HG03469 (cell line): ENCODE data around the gene TGFB1.
"Not testable (repeated sequence)": the region's sequence is repeated elsewhere in the genome, so short reads cannot be mapped to it uniquely, and the experiment has no call there.

Experiments
- ATAC-seq: cut with Tn5 transposase; IDR thresholded peaks from one replicate; pipeline ENCODE4 v1.9.1; 2021; ENCODE audit warnings: mild to moderate bottlenecking, moderate library complexity, moderate number of reproducible peaks; ENCODE audit not compliant: unreplicated experiment

TGFB1 gene

DNA sequence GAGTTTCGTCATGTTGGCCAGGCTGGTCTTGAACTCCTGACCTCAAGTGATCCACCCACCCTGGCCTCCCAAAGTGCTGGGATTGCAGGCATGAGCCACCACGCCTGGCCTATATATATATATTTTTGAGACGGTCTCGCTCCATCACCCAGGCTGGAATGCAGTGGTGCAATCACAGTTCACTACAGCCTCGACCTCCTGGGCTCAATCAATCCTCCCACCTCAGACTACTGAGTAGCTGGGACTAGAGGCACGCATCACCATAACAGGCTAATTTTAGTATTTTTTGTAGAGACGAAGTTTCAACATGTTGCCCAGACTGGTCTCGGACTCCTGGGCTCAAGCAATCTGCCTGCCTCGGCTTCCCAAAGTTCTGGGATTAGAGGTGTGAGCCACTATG lies 6.8 kb downstream of the TGFB1 start:
- not testable (repeated sequence) for ATAC-seq

DNA sequence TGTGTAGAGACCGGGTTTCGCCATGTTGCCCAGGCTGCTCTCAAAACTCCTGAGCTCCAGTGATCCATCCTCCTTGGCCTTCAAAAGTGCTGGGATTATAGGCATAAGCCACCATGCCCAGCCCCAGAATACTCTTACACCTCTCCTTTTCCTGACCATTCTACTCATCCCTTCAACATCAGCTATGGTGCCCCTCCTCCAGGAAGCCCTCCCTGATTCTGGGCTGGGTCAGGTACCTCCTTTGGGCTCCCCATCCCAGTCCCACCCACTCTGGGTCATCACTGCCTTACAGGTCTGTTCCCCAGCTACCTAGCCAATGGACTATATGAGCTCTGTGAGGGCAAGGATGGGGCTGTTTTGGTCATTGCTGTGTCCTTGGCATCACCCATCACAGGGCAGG lies 9.6 kb downstream of the TGFB1 start:
- no peak for ATAC-seq

DNA sequence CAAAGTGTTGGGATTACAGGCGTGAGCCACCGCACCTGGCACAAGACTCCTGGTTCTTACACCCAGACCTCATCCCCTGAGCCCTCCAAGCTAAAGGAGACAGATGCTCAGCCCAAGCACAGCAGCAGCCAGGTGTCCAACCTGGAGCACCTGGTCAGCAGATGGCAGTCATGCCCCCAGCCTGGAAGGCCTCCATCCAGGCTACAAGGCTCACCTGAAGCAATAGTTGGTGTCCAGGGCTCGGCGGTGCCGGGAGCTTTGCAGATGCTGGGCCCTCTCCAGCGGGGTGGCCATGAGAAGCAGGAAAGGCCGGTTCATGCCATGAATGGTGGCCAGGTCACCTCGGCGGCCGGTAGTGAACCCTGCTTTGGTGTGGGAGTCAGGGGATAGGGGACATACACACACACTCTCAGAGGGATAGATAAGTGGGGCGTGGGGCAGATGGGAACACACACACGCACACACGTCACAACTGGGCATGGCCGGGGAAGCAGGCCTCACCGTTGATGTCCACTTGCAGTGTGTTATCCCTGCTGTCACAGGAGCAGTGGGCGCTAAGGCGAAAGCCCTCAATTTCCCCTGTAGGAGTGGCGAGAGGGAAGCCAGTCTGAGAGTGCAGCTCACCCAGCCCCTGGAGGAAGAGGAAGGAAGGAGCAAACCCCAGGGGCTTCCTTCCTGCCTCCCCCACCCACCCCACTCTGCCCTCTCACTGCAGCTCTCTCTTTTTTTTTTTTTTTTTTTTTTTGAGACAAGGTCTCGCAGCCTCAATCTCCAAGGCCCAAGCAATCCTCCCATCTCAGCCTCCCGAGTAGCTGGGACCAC lies 11.8 kb downstream of the TGFB1 start:
- ATAC-seq = no peak

DNA sequence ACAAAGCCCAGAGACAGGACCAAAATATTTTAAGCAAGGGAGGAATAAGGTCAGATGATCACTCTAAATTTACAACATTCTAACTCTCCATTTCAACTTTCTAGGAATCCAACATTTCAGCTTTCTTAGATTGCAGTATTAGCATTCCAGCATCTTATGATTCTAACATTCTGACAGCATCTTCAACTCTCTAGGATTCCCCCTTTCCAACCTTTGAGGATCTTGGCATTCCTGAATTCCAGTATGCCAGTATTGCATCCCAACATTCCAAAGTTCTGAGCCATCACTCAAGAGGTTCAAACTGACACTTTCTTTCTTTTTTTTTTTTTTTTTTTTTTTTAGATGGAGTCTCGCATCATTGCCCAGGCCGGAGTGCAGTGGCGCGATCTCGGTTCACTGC lies 13.8 kb downstream of the TGFB1 start:
- ATAC-seq = no peak

DNA sequence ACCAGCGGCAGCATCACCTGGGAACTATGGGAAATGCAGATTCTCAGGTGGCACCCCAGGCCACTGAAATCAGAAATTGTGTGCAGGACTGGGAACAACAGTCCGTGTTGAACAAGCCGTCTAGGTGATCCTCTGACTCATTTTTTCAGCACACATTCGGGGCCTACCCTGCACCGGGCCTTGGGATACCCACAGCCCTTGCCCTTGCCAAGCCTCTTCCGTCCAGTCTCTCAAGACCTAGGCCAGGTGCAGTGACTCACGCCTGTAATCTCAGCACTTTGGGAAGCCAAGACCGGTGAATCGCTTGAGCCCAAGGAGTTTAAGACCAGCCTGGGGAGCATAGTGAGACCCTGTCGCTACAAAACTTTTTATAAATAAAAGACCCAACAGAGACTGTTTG lies 18.3 kb downstream of the TGFB1 start:
- ATAC-seq = no peak

DNA sequence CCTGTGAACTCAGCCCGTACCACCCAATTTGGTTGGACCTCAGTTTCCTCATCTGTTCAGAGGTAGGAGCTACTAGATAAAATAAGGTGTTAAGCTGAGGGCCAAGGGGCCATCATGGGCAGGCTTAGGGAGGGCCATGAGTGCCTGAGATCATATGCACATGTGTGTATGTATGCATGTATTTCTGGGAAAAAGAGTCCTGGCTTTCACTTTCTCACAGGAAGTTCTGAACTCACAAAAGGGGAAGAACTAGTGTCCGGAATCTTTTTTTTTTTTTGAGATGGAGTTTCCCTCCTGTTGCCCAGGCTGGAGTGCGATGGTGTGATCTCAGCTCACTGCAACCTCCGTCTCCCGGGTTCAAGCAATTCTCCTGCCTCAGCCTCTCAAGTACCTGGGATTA lies 18.9 kb downstream of the TGFB1 start:
- ATAC-seq = no peak

DNA sequence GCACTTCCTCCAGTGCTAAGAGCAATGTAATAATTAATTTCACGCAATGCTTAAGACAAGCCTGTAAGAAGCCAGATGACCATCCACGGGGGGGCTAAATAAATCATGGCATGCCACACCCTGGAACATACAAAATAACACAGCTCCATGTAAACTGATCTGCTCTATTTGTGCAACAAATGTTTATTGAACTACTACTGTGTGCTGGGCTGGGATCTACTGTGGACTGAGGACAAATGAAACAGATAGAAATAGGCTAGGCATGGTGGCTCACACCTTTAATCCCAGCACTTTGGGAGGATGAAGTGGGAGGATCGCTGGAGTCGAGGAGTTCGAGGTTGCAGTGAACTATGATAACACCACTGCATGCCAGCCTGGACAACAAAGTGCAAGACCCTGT lies 21.3 kb downstream of the TGFB1 start:
- no peak for ATAC-seq

DNA sequence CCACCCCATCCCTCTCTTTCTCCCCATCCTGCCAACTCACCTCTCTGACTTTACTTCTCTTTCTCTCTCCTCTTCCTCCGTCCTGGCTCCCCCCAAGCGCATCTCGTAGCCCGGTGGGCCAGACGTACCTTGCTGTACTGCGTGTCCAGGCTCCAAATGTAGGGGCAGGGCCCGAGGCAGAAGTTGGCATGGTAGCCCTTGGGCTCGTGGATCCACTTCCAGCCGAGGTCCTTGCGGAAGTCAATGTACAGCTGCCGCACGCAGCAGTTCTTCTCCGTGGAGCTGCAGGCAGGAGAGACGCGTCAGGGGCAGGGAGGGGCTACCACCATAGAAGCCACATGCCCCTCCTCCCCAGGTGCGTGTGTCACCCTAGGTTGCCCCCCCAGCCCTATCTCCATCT lies 21.7 kb downstream of the TGFB1 start:
- no peak for ATAC-seq

DNA sequence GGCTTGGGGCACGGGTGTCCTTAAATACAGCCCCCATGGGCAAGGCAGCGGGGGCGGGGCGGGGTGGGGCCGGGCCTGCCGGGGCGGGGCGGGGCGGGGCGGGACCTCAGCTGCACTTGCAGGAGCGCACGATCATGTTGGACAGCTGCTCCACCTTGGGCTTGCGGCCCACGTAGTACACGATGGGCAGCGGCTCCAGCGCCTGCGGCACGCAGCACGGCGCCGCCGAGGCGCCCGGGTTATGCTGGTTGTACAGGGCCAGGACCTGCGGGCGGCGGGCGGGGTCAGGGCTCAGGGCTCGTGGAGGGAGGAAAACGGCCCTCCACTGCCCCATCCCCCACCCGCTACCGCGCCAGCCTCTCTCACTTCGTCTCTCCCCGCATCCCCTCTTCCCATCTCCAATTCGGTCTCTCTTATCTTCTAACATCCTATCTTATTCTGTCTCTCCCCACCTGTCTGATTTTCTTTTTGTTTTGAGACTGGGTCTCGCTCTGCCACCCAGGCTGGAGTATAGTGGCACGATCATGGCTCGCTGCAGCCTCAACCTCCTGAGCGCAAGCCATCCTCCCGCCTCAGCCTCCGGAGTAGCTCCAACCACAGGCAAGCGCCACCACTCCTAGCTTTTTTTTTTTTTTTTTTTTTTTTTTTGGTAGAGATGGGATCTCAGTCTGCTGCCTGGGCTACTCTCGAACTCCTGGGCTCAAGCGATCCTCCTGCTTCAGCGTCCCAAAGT lies 22.6 kb downstream of the TGFB1 start:
- no peak for ATAC-seq

DNA sequence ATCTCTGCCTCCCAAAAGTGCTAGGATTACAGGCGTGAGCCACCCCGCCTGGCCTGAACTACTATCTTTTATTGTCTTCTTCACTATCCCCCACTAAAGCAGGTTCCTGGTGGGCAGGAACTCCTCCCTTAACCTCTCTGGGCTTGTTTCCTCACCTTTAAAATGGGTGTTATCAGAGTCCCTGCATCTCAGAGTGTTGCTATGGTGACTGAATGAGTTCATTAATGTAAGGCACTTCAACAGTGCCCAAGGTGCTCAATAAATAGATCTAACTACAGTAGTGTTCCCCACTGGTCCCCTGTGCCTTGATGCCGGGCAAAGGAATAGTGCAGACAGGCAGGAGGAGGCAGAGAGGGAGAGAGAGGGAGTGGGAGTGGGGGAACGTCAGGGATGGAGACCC lies 23.2 kb downstream of the TGFB1 start:
- ATAC-seq = no peak

DNA sequence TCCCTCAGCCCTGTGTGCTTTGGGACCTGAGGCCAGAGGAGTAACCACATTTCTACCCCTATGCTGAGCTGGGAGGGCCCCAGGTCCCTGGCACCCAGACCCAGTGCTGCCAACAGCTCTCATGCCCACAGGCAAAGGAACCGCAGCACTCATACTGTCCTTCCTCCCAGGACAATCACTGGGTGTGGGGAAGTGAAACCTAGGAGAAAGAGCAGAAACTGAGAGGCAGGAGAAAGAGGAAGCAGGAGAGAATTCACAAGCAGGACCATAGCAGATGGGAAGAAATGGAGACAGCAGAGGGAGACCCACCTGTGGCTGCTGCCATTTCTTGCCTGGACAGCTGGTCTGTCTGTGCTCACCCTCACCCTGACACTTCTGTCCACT lies 24.9 kb downstream of the TGFB1 start:
- no peak for ATAC-seq

DNA sequence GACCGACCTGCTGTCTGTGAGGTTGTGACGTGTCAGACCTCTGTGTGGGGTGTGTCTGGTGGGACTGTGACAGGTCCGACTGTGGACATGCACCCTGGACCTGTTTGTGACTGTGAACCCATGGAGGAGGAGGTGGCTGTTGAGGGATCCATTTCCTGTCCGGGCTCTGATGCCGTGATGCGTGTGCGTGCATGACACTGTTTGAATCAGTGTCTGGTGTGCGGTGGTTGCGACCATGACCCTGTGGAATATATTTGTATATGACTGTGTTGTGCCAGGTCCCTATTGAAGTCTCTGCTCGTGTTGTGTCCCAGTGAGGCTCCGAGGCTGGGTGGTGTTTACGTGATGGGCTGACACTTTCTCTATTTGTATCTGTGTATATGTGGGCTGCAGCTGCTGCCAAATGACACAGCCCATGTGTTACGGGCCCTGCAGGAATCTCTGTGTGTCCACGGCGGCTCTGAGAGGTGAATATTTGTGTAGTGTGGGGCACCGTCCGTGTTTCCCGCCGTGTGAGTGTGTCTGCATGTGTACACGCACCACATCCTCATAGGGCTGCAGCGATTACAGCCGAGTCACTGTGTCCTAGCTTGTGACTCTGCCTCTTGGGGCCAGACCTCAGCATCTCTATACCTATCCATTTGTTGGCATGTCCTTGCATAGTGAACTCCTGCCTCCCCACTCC lies 25.4 kb downstream of the TGFB1 start:
- no peak for ATAC-seq

DNA sequence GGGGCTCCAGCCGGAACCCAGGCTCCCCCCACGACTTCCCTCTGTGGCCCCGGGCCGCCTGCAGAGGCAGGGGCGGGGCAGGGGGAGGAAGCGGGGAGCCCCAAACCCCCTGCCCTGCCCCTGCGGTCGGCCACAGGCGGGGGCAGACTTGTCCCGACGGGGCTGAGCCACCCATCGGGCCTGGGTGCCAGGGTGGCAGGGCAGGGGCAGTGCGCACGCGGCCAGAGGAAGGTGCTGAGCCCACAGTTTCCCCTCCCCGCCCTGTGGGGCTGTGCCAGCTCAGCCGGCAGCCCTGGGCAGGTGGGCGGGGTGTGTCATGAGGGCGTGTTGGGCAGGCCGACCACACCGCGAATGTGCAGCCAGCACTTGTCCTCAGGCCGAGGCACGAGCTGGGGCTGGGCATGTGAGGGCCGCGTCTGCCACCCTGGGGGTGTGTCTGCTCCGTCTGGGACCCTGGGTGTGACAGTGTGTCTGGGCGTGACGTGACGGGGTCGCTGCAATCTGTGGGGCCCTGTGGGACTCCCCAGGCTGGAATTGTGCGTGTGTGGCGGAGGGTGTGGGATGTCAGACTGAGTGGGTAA lies 26.1 kb downstream of the TGFB1 start:
- ATAC-seq = no peak

DNA sequence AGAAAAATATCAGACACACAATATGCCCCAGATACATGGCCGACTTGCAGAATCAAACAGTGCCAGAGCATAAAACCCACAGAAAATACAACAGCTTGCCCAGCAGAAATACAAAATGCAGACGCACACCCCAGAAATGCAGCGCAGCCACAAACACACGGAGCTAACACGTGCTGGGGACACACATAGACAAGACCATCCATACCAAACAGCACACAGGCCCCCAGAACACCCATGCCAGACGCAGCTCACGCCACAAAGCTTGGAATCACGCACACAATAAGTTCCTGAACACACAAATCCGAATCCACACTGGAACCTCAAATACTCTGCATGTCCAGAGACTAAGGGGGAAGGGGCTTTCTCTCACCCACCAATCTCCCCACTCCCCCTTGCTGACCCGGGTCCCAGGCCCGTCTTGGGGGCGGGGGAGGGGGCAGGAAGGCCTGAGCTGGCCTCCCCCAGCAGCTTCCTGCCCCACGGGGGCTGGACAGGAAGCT lies 26.6 kb downstream of the TGFB1 start:
- no peak for ATAC-seq

DNA sequence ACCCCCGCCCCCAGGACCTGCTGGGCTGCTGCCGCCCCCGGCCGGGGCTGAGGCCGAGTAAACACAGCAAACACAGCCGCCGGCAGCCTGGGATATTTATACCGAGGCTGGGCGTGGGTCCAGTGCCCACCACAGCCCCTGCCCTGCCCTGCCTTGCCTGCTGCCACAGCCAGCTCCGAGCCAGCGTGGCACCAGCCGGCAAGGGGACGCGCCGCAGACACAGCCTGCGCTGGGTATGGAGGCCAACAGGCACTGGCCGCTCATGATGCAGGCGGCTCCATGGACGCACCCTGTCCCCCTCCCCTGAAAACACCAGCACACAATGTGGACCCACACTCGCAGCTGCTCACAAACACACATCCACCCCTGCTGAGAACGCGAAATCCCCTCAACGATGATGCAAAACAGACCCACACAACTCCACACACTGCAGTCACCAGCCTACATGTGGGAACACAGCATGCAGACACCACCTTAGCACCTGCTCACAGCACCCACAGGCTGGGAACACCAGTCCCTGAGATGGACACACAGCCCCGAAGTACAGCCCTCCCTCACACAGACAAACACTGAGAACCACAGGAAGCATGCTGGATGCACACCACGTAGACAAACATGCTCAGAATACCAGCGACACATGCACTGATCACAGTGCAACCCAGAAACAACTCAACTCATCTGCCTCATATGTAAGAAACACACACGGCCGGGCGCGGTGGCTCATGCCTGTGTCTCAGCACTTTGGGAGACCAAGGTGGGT lies 27.6 kb downstream of the TGFB1 start:
- no peak for ATAC-seq

DNA sequence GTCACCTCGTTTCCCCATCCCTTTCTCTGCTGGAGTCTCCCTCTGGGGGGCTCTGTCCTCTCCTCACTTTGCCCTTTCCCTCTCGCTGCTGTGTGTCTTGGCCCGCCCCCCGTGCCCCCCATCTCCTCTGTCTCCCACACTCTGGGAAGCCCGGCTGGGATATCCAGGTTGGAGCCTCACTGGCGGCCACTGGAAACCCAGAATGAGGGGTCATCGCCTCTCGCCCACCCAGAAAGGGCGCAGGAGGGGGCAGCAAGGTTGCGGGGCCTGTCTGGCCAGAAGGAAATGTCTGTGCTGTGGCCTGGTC lies 28.1 kb downstream of the TGFB1 start:
- ATAC-seq = no peak

DNA sequence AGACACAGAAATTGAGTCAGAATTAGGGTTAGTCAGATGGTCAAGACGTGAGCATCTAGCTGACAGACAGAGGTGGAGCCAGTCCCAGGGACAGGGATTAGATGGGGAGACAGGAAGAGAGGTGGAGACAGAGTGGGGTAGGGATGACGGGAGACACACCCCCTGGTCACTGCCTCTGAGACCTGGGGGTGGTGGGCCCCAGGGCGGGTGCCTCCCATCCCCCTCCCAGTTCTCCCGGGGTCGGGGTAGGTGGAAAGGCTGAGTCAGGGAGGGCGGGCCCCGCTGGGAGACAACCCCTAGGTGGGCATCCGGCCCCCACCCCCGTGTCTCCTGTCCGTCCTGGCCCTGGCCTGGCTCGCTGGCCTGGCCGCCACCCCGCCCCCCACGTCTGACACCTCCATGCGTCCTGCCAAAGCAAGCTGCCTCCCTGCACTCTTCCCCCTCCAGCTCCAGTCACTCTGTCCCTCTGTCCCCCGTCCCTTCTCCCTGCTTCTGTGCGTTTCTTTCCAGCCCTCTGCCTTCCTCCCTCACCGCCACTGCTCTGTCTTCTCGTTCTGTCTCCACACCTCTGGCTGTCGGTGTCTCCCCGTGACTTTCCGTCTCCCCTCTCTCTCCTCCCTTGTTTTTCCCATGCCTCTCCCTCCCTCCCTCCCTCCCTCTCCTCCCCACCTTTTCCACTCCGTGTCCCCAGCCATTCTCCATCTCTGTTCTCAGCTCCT lies 28.6 kb downstream of the TGFB1 start:
- ATAC-seq = no peak

DNA sequence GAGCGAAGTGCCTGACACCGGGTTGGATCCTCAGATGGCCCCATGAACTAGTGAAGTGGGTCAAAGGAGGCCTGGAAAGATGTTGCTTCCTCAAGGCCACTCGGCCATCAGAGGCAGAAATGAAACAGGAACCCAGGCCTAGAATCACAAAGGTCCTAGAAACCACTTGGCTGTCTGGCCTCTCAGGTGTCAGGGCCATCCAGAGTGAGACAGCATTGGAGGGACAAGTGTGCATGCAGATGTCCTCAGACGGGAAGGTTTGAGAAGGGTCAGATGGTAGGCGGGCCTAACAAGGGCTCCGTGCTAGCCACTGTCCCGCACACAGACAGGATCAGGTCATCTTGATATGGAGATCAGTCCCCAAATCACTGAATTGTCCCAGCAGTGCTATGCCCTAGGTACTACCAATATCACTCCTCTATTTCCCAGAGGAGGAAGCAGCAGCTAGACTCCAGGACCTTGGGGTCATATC lies 29.5 kb downstream of the TGFB1 start:
- ATAC-seq = no peak

DNA sequence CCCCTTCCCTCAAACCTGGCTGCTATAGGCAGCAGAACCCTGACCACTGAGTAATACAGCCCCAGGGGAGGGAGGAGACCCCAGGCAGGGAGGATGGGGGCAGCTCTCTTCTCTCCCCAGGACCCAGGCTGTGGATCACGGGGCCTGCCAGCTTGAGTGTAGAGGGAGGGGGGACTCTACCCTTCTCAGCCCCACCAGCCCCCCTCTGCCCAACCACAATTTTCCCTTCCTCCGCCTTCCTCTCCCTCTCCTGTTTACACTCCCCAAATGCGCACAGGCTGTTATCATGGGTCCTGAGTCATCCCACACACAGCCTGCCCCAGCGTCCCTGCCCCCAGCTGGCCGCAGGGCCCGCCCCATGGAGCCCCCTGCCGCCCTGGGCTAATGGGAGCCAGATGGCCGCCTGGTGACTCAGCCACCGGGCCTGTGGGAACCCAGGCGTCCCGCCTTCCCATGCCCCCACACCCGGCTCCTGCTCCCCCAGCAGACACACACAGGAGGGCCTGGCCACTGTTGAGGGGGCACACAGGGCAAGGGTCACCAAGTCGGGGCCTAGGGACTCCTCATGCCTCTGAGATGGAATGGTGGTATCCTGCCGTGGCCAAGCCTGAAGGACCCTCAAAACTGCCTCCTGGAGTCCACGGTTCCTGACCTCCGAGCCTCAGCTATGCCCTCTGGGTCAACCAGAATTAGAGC lies 30.1 kb downstream of the TGFB1 start:
- ATAC-seq = no peak
